HepG2 (cell line): ENCODE results near the gene PURB. TPM values are rescaled to one million over a fixed set of nuclear protein-coding genes. Genes with fewer than 3 reads are reported as not detected.

Experiments
- ARNT ChIP-seq: fragments of 450-650 bp; IDR thresholded peaks from 2 replicates; pipeline ENCODE4 v1.6.1; 2017
- ATF4 ChIP-seq, 2 experiments: fragments of 450-650 bp in 1 of 2; sonication (generic) in 1 of 2; formaldehyde crosslinking; IDR thresholded peaks; 2 replicates each; pipeline versions ENCODE4 v1.5.0 to v1.8.0; 2020 to 2022; ENCODE audit warnings: mild to moderate bottlenecking in 1 of 2, missing genetic modification reagents in 1 of 2
- BRCA1 ChIP-seq: sonication (generic); formaldehyde crosslinking; IDR thresholded peaks from 2 replicates; pipeline ENCODE4 v1.4.0; 2020; ENCODE audit warnings: missing genetic modification reagents
- CEBPB ChIP-seq: IDR thresholded peaks from 2 replicates; pipeline ENCODE4 v1.6.1; 2011; ENCODE audit warnings: low read depth, low read length, improper control_type of control experiment, borderline replicate concordance
- CHD4 ChIP-seq: fragments of 200-600 bp; sonication (generic); IDR thresholded peaks from 2 replicates; pipeline ENCODE4 v1.7.0; 2017; ENCODE audit warnings: mild to moderate bottlenecking, low read length, borderline replicate concordance
- DBP ChIP-seq: sonication (generic); formaldehyde crosslinking; IDR thresholded peaks from 2 replicates; pipeline ENCODE4 v1.4.0; 2020; ENCODE audit warnings: missing genetic modification reagents; ENCODE audit errors: not compliant biosample characterization
- FOXO4 ChIP-seq: sonication (generic); formaldehyde crosslinking; conservative IDR thresholded peaks from 2 replicates; pipeline ENCODE4 v1.8.1; 2023; ENCODE audit warnings: missing genetic modification reagents
- GPBP1L1 ChIP-seq: sonication (generic); formaldehyde crosslinking; IDR thresholded peaks from 2 replicates; pipeline ENCODE4 v1.5.0; 2020; ENCODE audit warnings: mild to moderate bottlenecking, missing genetic modification reagents
- HNRNPH1 ChIP-seq: fragments of 200-400 bp; formaldehyde crosslinking; optimal IDR thresholded peaks from 2 replicates; pipeline ENCODE3; 2017; ENCODE audit warnings: mild to moderate bottlenecking, low read depth, low read length
- KMT2B ChIP-seq: IDR thresholded peaks from 2 replicates; pipeline ENCODE4 v1.6.1; 2016; ENCODE audit warnings: missing genetic modification reagents, missing compliant biosample characterization
- MXD3 ChIP-seq: IDR thresholded peaks from 2 replicates; pipeline ENCODE4 v1.6.1; 2016; ENCODE audit warnings: mild to moderate bottlenecking, missing biosample characterization, missing genetic modification reagents
- MYC ChIP-seq: sonication (generic); formaldehyde crosslinking; IDR thresholded peaks from 2 replicates; pipeline ENCODE4 v1.9.0; 2021; ENCODE audit warnings: missing genetic modification reagents, borderline replicate concordance
- NPAS2 ChIP-seq: sonication (generic); formaldehyde crosslinking; IDR thresholded peaks from 2 replicates; pipeline ENCODE4 v1.8.0; 2022; ENCODE audit warnings: mild to moderate bottlenecking, missing genetic modification reagents, borderline replicate concordance
- RNF2 ChIP-seq: fragments of 450-650 bp; conservative IDR thresholded peaks from 2 replicates; pipeline ENCODE4 v1.6.1; 2016; ENCODE audit warnings: low read depth
- SAFB2 ChIP-seq: sonication (generic); formaldehyde crosslinking; IDR thresholded peaks from 2 replicates; pipeline ENCODE4 v1.5.1; 2020; ENCODE audit warnings: missing genetic modification reagents, low read depth, mild to moderate bottlenecking, borderline replicate concordance
- TSC22D2 ChIP-seq: sonication (generic); formaldehyde crosslinking; IDR thresholded peaks from 2 replicates; pipeline ENCODE4 v1.5.1; 2020; ENCODE audit warnings: missing genetic modification reagents, mild to moderate bottlenecking, borderline replicate concordance
- ZNF333 ChIP-seq: sonication (generic); formaldehyde crosslinking; IDR thresholded peaks from 2 replicates; pipeline ENCODE4 v1.4.0; 2020; ENCODE audit warnings: mild to moderate bottlenecking, missing genetic modification reagents, borderline replicate concordance
- ZNF710 ChIP-seq: sonication (generic); formaldehyde crosslinking; IDR thresholded peaks from 2 replicates; pipeline ENCODE4 v1.5.0; 2020; ENCODE audit warnings: mild to moderate bottlenecking, missing genetic modification reagents, borderline replicate concordance
- ZNF772 ChIP-seq: sonication (generic); formaldehyde crosslinking; IDR thresholded peaks from 2 replicates; pipeline ENCODE4 v1.5.0; 2020; ENCODE audit warnings: mild to moderate bottlenecking, missing genetic modification reagents
- ZNF784 ChIP-seq: sonication (generic); formaldehyde crosslinking; IDR thresholded peaks from 2 replicates; pipeline ENCODE4 v1.5.1; 2020; ENCODE audit warnings: missing genetic modification reagents, mild to moderate bottlenecking, borderline replicate concordance
- ZSCAN30 ChIP-seq: sonication (generic); formaldehyde crosslinking; IDR thresholded peaks from 2 replicates; pipeline ENCODE4 v1.5.0; 2020; ENCODE audit warnings: mild to moderate bottlenecking, missing genetic modification reagents
- ZSCAN9 ChIP-seq: IDR thresholded peaks from 2 replicates; pipeline ENCODE4 v1.6.1; 2016; ENCODE audit warnings: borderline replicate concordance
- polyA plus RNA-seq, 8 experiments: library from polyadenylated mRNA; depleted of rRNA in 3 of 8; stranded (reverse) in 7 of 8; unstranded in 1 of 8; fragments of >200 nt; fragmentation: Illumina TruSeq in 4 of 8; extraction: Trizol in 4 of 8; gene quantifications; 2 replicates each; pipeline versions ENCODE4 v1.2.1 to v1.2.3, GENCODE V29; 2011 to 2016; ENCODE audit warnings: low read depth in 4 of 8, missing spikeins in 1 of 8, mixed read lengths in 1 of 8; ENCODE audit not compliant: insufficient read depth in 1 of 8
- total RNA-seq, 5 experiments: library from RNA; depleted of rRNA; stranded (reverse); fragments of >200 nt; fragmentation: Illumina TruSeq; extraction: Trizol; gene quantifications; 2 replicates each; pipeline ENCODE4 v1.2.3, GENCODE V29; 2016; ENCODE audit warnings: low read depth in 1 of 5

Gene PURB
- total and polyA plus RNA-seq, 2 of the 13 experiments (the other 11 are each of a cell fraction or from before 2014, with no cell fraction given), result 2.3 to 4.3 TPM

GRCh38 chr7:44847509-44847919, 37.8 kb downstream of the PURB start (continued):
- TF ChIP-seq ZSCAN30 (no peak), ZNF333 (CRISPR knock-in tag) (no peak), ATF4 (CRISPR knock-in tag; IDR thresholded peaks at IDR 0.05) (no peak), BRCA1 (CRISPR knock-in tag) (no peak), ARNT (no peak), MYC (CRISPR knock-in tag) (0 out of 2 replicates have a peak, but pooled peaks have one; percentile 6), TSC22D2 (no peak), CHD4 (no peak), KMT2B (CRISPR knock-in tag) (no peak; the same call in none of the 2 replicates), ZNF710 (CRISPR knock-in tag) (peak; percentile 45; the same call in 1 of the 2 replicates), FOXO4 (CRISPR knock-in tag) (no peak), MXD3 (CRISPR knock-in tag) (peak; percentile 12; the same call in 1 of the 2 replicates), ZNF772 (no peak), RNF2 (no peak), ZNF784 (CRISPR knock-in tag) (no peak; the same call in 1 of the 2 replicates), NPAS2 (CRISPR knock-in tag) (no peak), CEBPB (peak; percentile 78), ZSCAN9 (no peak), HNRNPH1 (no peak), SAFB2 (CRISPR knock-in tag) (no peak), DBP (CRISPR knock-in tag) (no peak), GPBP1L1 (no peak)
